CD14-positive monocyte (primary cell): ENCODE results near the gene CALHM5. TPM values are rescaled to one million over a fixed set of nuclear protein-coding genes. Genes with fewer than 3 reads are reported as not detected.
A peak's percentile ranks its signal among the peaks of the same experiment; 100 is the strongest.

ENCODE experiments used
- DNase-seq, 3 donors: peaks; one replicate each; pipeline ENCODE4 v3.0.0-alpha.2; 2011 to 2022
- H2AFZ ChIP-seq: 2 replicates; pipeline ENCODE4 v1.6.0; 2012; ENCODE audit warnings: mild to moderate bottlenecking, low read depth, low read length, inconsistent platforms; ENCODE audit not compliant: insufficient read depth, poor library complexity, severe bottlenecking
- H3K27ac ChIP-seq, 2 donors: 1 replicate in 1 of 2; 2 replicates in 1 of 2; pipeline ENCODE4 v1.5.1; 2012 to 2013; ENCODE audit warnings: low read length in 2 of 2, control low read depth in 1 of 2, inconsistent platforms in 1 of 2, low read depth in 1 of 2, mild to moderate bottlenecking in 1 of 2
- H3K27me3 ChIP-seq, 2 donors: one replicate each; pipeline versions ENCODE4 v1.6.0 to v1.6.1; 2011 to 2013; ENCODE audit warnings: low read length in 2 of 2; ENCODE audit not compliant: control insufficient read depth in 2 of 2, insufficient read depth in 2 of 2
- H3K36me3 ChIP-seq, 2 donors: replicated peaks in 1 of 2; 1 replicate in 1 of 2; 2 replicates in 1 of 2; pipeline versions ENCODE4 v1.5.1 to v1.6.1; 2012 to 2013; ENCODE audit warnings: low read length in 2 of 2, control low read depth in 1 of 2, inconsistent platforms in 1 of 2, mild to moderate bottlenecking in 1 of 2; ENCODE audit not compliant: insufficient read depth in 2 of 2, control insufficient read depth in 1 of 2
- H3K4me1 ChIP-seq, 2 donors: 1 replicate in 1 of 2; 2 replicates in 1 of 2; pipeline versions ENCODE4 v1.5.1 to v1.6.1; 2012 to 2013; ENCODE audit warnings: low read length in 2 of 2, control low read depth in 1 of 2, inconsistent platforms in 1 of 2, mild to moderate bottlenecking in 1 of 2, moderate library complexity in 1 of 2; ENCODE audit not compliant: insufficient read depth in 2 of 2, control insufficient read depth in 1 of 2
- H3K4me2 ChIP-seq: replicated peaks from 2 replicates; pipeline ENCODE3; 2012; ENCODE audit warnings: low read length, moderate library complexity, mild to moderate bottlenecking; ENCODE audit not compliant: poor library complexity, severe bottlenecking; ENCODE audit errors: extremely low read depth
- H3K4me3 ChIP-seq, 3 experiments: fragments of 200-600 bp in 1 of 3; sonication (generic) in 1 of 3; replicated peaks in 1 of 3; 1 replicate in 2 of 3; 2 replicates in 1 of 3; pipeline ENCODE4 v1.5.1; 2011 to 2013; ENCODE audit warnings: low read length in 3 of 3, mild to moderate bottlenecking in 3 of 3, control low read depth in 2 of 3, low read depth in 2 of 3, inconsistent platforms in 1 of 3, moderate library complexity in 1 of 3
- H3K79me2 ChIP-seq: 2 replicates; pipeline ENCODE4 v1.6.0; 2012; ENCODE audit warnings: mild to moderate bottlenecking, control low read depth, inconsistent platforms, low read length, moderate library complexity; ENCODE audit not compliant: insufficient read depth
- H3K9ac ChIP-seq: 2 replicates; pipeline ENCODE4 v1.6.0; 2017; ENCODE audit warnings: low read length, mild to moderate bottlenecking; ENCODE audit not compliant: insufficient read depth, poor library complexity, severe bottlenecking
- H3K9me3 ChIP-seq, 2 donors: replicated peaks in 1 of 2; 1 replicate in 1 of 2; 2 replicates in 1 of 2; pipeline versions ENCODE4 v1.5.1 to v1.6.1; 2012 to 2013; ENCODE audit warnings: low read length in 2 of 2, control low read depth in 1 of 2; ENCODE audit not compliant: control insufficient read depth in 1 of 2, insufficient read depth in 1 of 2
- H4K20me1 ChIP-seq: 2 replicates; pipeline ENCODE4 v1.6.0; 2012; ENCODE audit warnings: mild to moderate bottlenecking, low read length, control low read depth, moderate library complexity; ENCODE audit not compliant: insufficient read depth
- H3K27ac Mint-ChIP-seq, 7 donors: one replicate each; pipeline ENCODE4 v1.8.0; 2020; ENCODE audit warnings: mild to moderate bottlenecking in 7 of 7, mixed read lengths in 7 of 7, moderate library complexity in 6 of 7, inconsistent platforms in 2 of 7
- H3K27me3 Mint-ChIP-seq, 3 donors: one replicate each; pipeline ENCODE4 v1.8.0; 2021 to 2022; ENCODE audit warnings: low read depth in 3 of 3, mild to moderate bottlenecking in 3 of 3, mixed read lengths in 3 of 3, moderate library complexity in 3 of 3, inconsistent platforms in 1 of 3
- H3K36me3 Mint-ChIP-seq, 2 donors: one replicate each; pipeline ENCODE4 v1.8.0; 2020; ENCODE audit warnings: mixed read lengths in 2 of 2, inconsistent platforms in 1 of 2, mild to moderate bottlenecking in 1 of 2
- H3K4me1 Mint-ChIP-seq: one replicate; pipeline ENCODE4 v1.8.0; 2020; ENCODE audit warnings: mild to moderate bottlenecking, mixed read lengths
- H3K4me3 Mint-ChIP-seq, 2 donors: one replicate each; pipeline ENCODE4 v1.8.0; 2020; ENCODE audit warnings: mild to moderate bottlenecking in 2 of 2, mixed read lengths in 2 of 2, moderate library complexity in 1 of 2
- H3K9me3 Mint-ChIP-seq, 7 donors: one replicate each; pipeline ENCODE4 v1.8.0; 2020 to 2022; ENCODE audit warnings: mixed read lengths in 7 of 7, mild to moderate bottlenecking in 6 of 7, moderate library complexity in 6 of 7, inconsistent platforms in 2 of 7
- CTCF ChIP-seq: fragments of 200-600 bp; IDR thresholded peaks from one replicate; pipeline ENCODE4 v1.8.0; 2022; ENCODE audit warnings: antibody characterized with exemption, mild to moderate bottlenecking
- WGBS: methylation state at CpG from one replicate; pipeline ENCODE4 v1.1.5; 2013; ENCODE audit warnings: missing lambda C conversion rate; ENCODE audit not compliant: insufficient coverage; 5-methylcytosine and 5-hydroxymethylcytosine counted together
- intact Hi-C, 2 donors: fragments of 100-400 bp; cut with micrococcal nuclease; formaldehyde crosslinking; loops; one replicate each; pipeline versions ENCODE4 v1.15.0 to v1.15.1; 2023
- polyA plus RNA-seq, 3 donors: library from polyadenylated mRNA; depleted of rRNA in 1 of 3; unstranded in 2 of 3; stranded (reverse) in 1 of 3; fragments of 300-500 nt in 2 of 3; fragments of >200 nt in 1 of 3; fragmentation: Illumina TruSeq in 2 of 3; gene quantifications; 1 replicate in 2 of 3; 2 replicates in 1 of 3; pipeline ENCODE4 v1.2.3, GENCODE V29; 2012 to 2021

The CALHM5 gene
- polyA plus RNA-seq, 3 donors, result 0.01 TPM; not detected in 2

- peaks cover 55% of the 10 kb centered on the region for H3K4me1 Mint-ChIP-seq
- Histone ChIP-seq H3K79me2 (peaks cover 29% of the 10 kb centered on the region), H3K4me2 (no peak overlapping the region), H2AFZ (no peak overlapping the region), H3K9ac (no peak overlapping the region), H4K20me1 (no peaks in the 10 kb centered on the region), H3K36me3 (no peaks in the 10 kb centered on the region), H3K4me1 (peaks cover 44 to 52% of the 10 kb centered on the region in 2 donors), H3K9me3 (peaks cover 5 to 8% of the 10 kb centered on the region in 2 donors), H3K4me3 (no peak overlapping the region), H3K27ac (peak overlapping the region in 1 of 2 donors; percentile 60), H3K27me3 (no peaks in the 10 kb centered on the region)
- no peaks in the 10 kb centered on the region for H3K36me3 Mint-ChIP-seq
- peaks cover 4 to 12% (median 6%) of the 10 kb centered on the region in 3 donors for H3K27me3 Mint-ChIP-seq
- no peak for TF ChIP-seq CTCF
- peaks cover 3 to 9% (median 6%) of the 10 kb centered on the region in 7 donors for H3K9me3 Mint-ChIP-seq
- no peak overlapping the region for H3K4me3 Mint-ChIP-seq
- DNase-seq, result no peak
- intact Hi-C loops, result no loop called here
- peak overlapping the region in 3 of 7 donors; percentile 3 to 57 (median 38) for H3K27ac Mint-ChIP-seq
Measured at GRCh38 chr6:116568111-116568510, 56.7 kb downstream of the CALHM5 start.

- no peaks in the 10 kb centered on the region for H4K20me1 ChIP-seq
- Mint-ChIP-seq H3K9me3 (peaks cover 3 to 9% (median 6%) of the 10 kb centered on the region in 7 donors), H3K36me3 (peaks cover 2 to 4% of the 10 kb centered on the region in 2 donors), H3K27me3 (peaks cover 3 to 11% (median 4%) of the 10 kb centered on the region in 3 donors), H3K4me1 (peaks cover 62% of the 10 kb centered on the region), H3K27ac (peak overlapping the region; percentile 33 to 87 (median 76)), H3K4me3 (peak overlapping the region; percentile 13 to 56)
- H2AFZ ChIP-seq, result no peak overlapping the region
- no peak for TF ChIP-seq CTCF
- no peak overlapping the region for H3K9ac ChIP-seq
- WGBS, result 0% methylated on average over 1 of the region's 7 CpGs
- H3K9me3 ChIP-seq, result peaks cover 5 to 8% of the 10 kb centered on the region in 2 donors
- peaks cover 44 to 54% of the 10 kb centered on the region in 2 donors for H3K4me1 ChIP-seq
- H3K79me2 ChIP-seq, result peaks cover 39% of the 10 kb centered on the region
- DNase-seq, result peak; percentile 44 to 73 (median 58)
- no peaks in the 10 kb centered on the region for H3K27me3 ChIP-seq
- H3K4me3 ChIP-seq, result peak overlapping the region in 1 of 3 experiments; percentile 29
- peak overlapping the region; percentile 40 for H3K4me2 ChIP-seq
- intact Hi-C loops, result no loop called here
- no peaks in the 10 kb centered on the region for H3K36me3 ChIP-seq
- H3K27ac ChIP-seq, result peak overlapping the region in 1 of 2 donors; percentile 60
Measured at GRCh38 chr6:116568821-116569755, 57.6 kb downstream of the CALHM5 start.
